ENCODE data around the gene PCGF2.

The PCGF2 gene

GRCh38 chr17:38739305-38739704 is 8.8 kb downstream of the PCGF2 start:
- no peak for TF ChIP-seq CTCF (IDR thresholded peaks at IDR 0.05; ENCODE audit: insufficient read depth, low read length, poor library complexity, severe bottlenecking)
- H3K4me3 ChIP-seq (replicated peaks; ENCODE audit: low read depth, low read length), result no peak overlapping the region
- no peaks in the 10 kb centered on the region; the same call in 1 of the 2 replicates for H3K27me3 ChIP-seq (replicated peaks; ENCODE audit: control insufficient read depth, insufficient read depth, low read length)
- H3K36me3 ChIP-seq (ENCODE audit: control insufficient read depth, insufficient read depth, low read length), result no peaks in the 10 kb centered on the region; the same call in none of the 2 replicates
- DNase-seq (ENCODE audit: extremely low read depth, insufficient read length), result no peak

GRCh38 chr17:38738686-38739085 is 9.4 kb downstream of the PCGF2 start:
- no peak for TF ChIP-seq CTCF (IDR thresholded peaks at IDR 0.05; ENCODE audit: insufficient read depth, low read length, poor library complexity, severe bottlenecking)
- Histone ChIP-seq H3K4me3 (replicated peaks; ENCODE audit: low read depth, low read length) (no peak overlapping the region), H3K27me3 (replicated peaks; ENCODE audit: control insufficient read depth, insufficient read depth, low read length) (no peaks in the 10 kb centered on the region; the same call in 1 of the 2 replicates), H3K36me3 (ENCODE audit: control insufficient read depth, insufficient read depth, low read length) (no peaks in the 10 kb centered on the region; the same call in none of the 2 replicates)
- no peak for DNase-seq (ENCODE audit: extremely low read depth, insufficient read length)

DNA sequence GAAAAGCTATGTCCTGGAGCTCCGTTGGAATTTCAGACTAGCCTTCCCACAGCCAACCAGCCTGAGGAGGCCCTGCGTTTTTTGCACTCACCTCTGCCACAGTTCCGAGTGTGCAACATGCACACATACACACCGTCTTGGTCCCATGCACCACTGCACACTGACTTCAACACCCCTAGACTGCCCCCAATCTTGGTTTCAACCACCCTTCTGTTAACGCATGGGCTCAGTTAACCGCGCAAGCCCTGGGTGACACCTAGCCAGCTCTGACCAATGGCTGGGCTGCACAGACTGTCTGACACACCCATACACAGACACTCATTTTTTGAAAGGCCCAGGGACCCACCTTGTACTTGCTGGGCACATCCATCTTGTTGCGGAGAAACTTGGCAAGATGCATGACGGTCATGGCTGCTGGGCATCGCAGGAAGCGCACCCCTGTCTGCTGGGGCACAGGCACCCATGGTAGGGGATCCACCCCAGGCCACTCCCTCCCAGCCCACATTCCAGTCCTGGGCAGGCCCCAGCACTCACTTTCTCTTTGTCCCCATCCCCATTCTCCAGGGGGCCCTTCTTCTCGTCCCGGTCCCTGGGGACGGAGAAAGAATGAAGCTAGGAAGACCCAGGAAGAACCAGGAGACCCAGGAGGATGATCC is 10.0 kb downstream of the PCGF2 start:
- no peak for DNase-seq (ENCODE audit: extremely low read depth, insufficient read length)
- H3K4me3 ChIP-seq (replicated peaks; ENCODE audit: low read depth, low read length), result no peak overlapping the region
- no peaks in the 10 kb centered on the region; the same call in none of the 2 replicates for H3K36me3 ChIP-seq (ENCODE audit: control insufficient read depth, insufficient read depth, low read length)
- no peaks in the 10 kb centered on the region; the same call in 1 of the 2 replicates for H3K27me3 ChIP-seq (replicated peaks; ENCODE audit: control insufficient read depth, insufficient read depth, low read length)
- TF ChIP-seq CTCF (IDR thresholded peaks at IDR 0.05; ENCODE audit: insufficient read depth, low read length, poor library complexity, severe bottlenecking), result no peak

- peak; percentile 97 for TF ChIP-seq CTCF (IDR thresholded peaks at IDR 0.05; ENCODE audit: insufficient read depth, low read length, poor library complexity, severe bottlenecking)
- DNase-seq (ENCODE audit: extremely low read depth, insufficient read length), result no peak
- no peak overlapping the region for H3K4me3 ChIP-seq (replicated peaks; ENCODE audit: low read depth, low read length)
- no peaks in the 10 kb centered on the region; the same call in none of the 2 replicates for H3K36me3 ChIP-seq (ENCODE audit: control insufficient read depth, insufficient read depth, low read length)
- no peaks in the 10 kb centered on the region; the same call in 1 of the 2 replicates for H3K27me3 ChIP-seq (replicated peaks; ENCODE audit: control insufficient read depth, insufficient read depth, low read length)
These were observed 12.8 kb downstream of the PCGF2 start for GRCh38 chr17:38735161-38735997.

DNA sequence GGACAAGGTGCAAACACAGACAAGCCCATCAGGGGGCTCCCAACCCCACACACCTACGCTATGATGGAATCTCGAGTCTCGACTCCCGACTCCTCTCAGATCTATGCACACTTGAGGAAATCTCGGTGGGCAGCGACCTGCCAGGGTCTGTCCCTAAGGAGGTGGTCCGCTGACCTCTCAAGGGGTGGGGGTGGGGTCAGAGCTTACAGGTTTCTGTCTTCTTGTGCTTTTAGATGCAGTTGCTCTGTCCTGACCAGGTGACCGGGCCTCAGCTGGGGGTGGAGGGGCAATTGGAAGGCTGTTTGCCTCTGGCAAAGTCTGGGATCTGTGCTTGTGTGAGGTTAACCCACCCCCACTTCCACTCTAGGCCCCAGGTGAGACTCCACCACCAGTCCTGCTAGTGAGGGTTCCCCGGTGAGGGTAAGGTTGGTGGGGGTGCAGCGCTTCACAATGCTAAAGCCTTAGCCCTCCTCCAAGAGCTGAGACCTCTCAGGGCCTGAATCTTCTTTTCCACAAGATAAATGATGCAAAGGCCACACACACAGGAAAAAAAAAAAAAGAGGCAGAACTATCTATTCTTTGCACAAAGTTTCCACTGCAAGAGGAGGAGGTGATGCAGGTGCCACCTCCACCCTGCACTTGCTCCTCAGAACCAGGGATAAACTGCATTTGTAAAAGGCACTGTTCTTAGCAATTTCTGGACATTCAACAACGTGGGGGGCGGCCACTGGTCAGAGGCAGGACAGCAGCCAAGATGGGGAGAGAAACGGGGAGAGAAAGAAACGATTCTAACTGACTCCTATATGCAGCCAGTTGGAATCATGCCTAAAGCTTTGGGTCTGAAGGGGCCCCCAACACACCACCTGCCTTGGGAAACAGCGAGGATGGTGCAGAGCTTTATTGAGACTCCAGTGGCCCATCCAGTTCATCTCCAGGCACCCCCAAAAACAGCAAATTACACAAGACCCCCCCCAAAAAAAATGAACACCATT is 13.9 kb downstream of the PCGF2 start:
- DNase-seq (ENCODE audit: extremely low read depth, insufficient read length), result no peak
- H3K4me3 ChIP-seq (replicated peaks; ENCODE audit: low read depth, low read length), result no peak overlapping the region
- TF ChIP-seq CTCF (IDR thresholded peaks at IDR 0.05; ENCODE audit: insufficient read depth, low read length, poor library complexity, severe bottlenecking), result peak; percentile 48
- H3K36me3 ChIP-seq (ENCODE audit: control insufficient read depth, insufficient read depth, low read length), result no peaks in the 10 kb centered on the region; the same call in none of the 2 replicates
- H3K27me3 ChIP-seq (replicated peaks; ENCODE audit: control insufficient read depth, insufficient read depth, low read length), result no peaks in the 10 kb centered on the region

Data from GM06990 (cell line).